SW 1271 (cell line): ENCODE results near the gene HS6ST1.

Source experiments
- DNase-seq, 2 experiments: peaks; one replicate each; lab custom pipeline; 2025; lab: John Stamatoyannopoulos, UW

The HS6ST1 gene

DNA sequence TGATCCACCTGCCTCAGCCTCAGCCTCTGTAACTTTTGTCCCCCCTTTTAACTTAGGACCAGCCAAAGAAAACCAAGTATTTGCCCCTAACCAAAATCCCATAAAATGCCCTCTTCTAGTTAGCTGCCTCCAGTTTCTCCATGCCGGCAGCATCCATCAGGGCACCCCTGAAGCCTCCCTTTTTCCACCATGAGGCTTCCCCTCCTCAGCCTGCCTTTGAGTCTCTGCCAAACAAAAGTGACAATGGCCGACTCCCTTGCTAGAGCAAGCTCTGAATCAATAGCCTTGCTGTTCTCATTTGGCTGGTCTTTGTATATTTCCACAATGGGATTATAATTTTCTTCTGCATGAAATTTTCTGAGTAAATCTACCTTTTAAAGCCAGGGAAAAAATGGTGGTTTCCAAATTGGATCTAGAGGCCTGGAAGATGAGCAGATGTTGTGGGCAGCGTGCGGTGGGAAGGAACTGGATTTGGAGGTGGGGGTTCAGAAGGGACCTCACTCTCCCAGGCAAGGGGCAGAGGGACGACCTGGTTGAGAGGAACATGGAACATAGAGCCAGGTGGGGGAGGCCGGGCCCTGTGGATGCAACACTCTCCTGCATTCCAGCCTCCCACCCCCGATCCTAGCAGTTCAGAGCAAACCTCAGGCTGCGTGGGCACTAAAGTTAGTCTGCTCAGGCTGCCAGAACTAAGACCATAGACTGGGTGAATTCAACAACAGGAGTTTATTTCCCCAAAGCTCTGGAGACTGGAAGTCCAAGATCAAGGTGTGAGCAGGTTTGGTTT, 80.6 kb downstream of the HS6ST1 start:
- DNase-seq, result no peak

DNA sequence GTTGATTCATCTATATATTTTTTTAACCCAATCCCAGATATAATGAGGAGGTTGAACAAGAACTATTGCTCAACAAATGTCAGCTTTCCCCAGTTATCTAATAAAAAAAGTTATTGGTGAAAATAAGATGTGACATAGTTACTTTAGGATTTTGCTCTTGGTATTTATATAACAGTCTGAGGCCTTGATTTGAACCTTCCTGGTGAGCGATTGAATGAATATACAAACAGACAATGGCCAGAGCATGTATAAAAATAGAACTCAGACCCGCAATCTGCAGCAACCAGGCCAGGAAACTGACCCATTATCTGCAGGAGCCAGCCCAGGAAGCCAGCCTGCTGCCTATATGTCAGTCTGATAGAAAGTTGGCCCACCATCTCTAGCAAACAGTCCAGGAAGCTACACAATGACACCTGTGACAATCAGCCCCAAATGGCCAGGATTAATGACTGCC, 81.6 kb downstream of the HS6ST1 start:
- DNase-seq, result no peak

DNA sequence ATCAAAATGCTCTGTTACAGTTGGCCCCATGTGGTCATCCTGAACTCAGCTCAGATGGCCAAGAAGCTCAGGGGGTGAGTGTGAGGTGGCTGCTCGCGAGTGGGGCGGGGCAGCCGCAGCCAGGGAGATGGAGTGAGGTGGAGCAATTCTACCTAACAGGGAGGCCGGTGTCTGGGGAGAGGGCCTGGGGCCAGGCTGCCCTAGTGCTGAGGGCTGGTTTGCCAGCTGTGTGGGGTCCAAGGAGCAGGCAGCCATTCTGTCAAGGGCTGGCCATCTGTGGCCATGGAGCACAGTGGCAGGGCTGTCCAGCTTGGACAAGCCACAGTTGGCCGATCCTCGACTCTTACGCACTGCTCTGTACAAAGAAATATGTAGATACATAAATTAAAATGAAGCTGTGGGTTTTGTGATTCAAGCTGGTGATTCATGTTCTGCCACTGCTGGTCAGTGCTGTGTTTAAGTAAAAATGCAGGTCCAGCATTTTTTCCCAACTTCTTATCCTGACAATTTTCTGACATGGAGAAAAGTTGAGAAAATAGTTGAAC, 82.1 kb downstream of the HS6ST1 start:
- DNase-seq, result no peak

DNA sequence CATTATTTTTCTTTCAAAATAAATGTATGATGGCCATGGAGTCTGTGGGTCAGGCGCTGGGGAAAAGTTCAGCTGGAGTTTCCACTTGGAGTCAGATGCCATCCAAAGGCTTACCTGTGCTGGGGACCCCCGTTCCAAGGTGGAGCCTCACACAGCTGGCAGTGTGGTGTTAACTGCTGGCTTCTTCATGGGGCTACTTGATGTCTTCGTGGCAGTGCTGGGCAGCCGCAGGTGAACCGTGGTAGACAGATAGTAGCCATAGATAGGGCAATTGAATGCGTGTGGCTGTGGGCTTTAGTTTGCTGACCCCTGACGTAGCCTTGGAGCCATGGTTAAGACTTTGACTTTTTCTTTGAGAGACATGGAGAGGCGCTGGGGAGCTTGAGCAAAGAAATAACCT, 83.1 kb downstream of the HS6ST1 start:
- no peak for DNase-seq

DNA sequence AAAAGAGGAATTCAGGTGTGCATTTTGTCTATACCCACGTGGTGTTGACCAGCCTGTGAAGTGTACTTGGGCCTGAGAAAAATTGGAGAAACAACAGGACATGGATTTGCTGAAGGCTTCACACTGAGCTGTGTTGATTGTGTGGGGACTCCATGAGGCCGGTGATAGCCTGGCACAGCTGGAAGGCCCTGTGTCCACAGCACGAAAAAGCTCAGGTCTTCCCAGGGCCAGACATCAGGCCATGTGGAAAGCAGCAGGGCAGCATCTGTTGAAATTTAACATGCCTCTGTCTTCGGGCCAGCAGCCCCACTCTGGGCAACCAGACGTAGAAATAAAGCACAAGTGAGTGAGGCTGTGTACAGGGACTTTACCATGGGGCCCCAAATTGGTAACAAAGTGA, 84.1 kb downstream of the HS6ST1 start:
- no peak for DNase-seq

DNA sequence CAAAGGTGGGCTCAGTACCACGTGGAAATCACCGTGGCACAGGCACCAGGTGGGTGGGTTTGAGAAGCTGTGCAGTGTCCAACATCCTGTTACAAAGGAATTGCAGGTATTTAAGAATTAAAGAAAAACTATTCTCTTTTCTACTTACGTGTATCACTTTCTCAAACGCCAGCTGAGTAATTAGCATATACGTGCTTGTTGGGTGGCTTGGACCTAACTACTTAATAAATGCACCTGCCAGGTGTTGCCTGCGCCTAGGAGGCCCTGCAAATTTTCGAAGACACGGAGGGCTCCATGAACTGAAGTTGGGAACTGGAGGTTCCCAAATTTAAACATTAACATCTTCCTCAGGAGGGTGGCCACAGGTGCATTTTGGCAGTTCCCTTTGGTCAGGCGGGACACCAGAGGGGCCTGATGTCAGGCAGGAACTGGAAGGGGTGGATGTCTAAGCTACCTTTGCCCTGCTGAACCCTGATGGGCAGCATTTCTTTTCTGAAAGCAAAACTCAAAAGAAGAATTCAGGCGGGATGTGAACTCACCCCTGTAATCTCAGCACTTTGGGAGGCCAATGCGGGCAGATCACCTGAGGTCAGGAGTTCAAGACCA, 84.8 kb downstream of the HS6ST1 start:
- no peak for DNase-seq

DNA sequence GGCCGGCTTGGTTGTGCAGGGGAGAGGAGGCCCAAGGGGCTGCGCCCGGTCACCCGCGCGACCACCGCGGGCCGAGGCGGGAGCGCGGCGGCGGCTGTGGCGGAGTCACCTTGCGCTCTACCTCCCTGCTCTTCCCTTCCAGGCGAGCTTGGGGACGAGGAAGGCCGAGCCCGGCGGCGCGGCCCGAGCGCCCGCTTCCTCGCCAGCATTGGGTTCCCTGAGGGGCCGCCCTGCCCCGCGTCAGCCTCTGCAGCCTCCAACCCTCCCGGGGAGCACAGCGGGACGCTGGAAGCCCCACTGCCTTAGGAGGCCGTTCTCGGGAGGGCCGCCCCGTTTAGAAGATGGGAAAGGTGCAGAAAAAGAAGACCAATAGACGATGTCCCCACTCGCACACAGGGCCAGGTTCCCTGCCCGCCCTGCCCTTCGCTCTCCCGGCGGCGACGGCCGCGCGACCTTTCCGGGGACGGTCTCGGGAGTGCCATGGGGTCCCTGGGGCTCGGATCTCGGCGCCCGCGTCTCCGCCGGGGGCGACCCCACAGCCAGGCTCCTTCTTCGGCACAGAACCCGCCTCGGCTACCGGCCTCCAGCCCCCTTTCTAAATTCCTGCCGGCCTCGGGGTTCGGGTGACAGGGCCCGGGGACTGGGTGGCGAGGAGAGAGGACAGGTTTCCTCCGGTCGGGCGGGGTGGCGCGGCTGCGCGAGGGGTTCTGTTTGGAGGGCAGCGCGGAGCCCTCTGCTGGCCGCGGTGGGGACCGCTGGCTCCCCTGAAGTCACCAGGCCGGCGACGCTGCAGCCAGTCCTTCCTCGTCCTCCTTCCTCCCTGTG, 85.5 kb downstream of the HS6ST1 start:
- DNase-seq, result peak in 1 of 2 experiments; percentile 65

DNA sequence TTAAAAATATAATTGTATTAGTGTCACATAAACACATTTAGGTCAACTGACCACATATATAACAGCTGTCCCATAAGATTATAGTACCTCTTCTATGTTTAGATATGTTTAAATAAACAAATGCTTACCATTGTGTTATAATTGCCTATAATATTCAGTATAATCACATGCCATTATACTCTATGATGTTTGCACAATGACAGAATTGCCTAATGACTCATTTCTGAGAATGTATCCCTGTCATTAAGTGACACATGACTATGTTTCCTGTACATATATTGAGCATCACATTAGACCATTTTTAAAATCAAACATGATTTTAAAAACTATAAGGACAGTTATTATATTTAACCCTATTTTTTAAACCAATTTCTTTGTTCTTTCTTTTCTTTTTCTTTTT, 89.8 kb downstream of the HS6ST1 start:
- peak in 1 of 2 experiments; percentile 7 for DNase-seq

DNA sequence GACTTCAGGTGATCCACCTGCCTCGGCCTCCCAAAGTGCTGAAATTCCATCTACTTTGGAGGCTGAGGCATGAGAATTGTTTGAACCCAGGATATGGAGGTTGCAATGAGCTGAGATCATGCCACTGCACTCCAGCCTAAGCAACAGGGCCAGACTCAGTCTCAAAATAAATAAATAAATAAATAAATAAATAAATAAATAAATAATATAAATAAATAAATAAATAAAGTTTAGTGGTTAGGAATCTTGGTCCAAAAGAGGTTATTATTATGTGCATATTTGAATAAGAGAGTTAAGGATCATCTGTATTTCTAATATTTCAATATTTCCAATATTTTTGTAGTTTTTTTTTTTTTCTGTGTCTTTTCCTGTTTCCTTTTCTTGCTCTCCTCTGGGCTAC, 90.8 kb downstream of the HS6ST1 start:
- no peak for DNase-seq

DNA sequence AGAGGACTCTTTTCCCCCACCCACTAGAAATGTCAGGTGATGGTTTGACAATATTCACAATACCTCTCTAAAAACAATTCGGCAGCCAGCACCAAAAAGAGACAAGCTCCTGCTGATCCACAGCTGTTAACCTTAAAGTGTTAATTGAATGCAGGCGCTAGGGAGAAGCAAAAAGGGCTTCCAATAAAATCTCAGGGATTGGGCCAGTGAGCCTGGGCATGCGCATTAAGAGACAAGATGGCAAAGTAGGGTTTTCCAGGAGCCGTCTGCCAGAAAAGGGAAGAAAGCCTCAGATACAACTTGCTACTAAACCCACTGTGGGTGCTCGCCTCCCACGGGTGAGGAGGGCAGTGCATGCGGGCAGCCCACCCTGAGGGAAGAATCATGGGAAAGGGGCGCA, 98.8 kb downstream of the HS6ST1 start:
- no peak for DNase-seq

DNA sequence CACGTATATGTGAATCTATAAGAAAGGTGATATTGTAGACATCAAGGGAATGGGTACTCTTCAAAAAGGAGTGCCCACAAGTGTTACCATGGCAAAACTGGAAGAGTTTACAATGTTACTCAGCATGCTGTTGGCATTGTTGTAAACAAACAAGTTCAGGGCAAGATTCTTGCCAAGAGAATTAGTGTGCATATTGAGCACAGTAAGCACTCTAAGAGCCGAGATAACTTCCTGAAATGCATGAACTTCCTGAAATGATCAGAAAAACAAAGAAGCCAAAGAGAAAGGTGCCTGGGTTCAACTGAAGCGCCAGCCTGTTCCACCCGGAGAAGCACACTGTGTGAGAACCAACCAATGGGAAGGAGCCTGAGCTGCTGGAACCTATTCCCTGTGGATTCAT, 101.0 kb downstream of the HS6ST1 start:
- DNase-seq, result no peak

DNA sequence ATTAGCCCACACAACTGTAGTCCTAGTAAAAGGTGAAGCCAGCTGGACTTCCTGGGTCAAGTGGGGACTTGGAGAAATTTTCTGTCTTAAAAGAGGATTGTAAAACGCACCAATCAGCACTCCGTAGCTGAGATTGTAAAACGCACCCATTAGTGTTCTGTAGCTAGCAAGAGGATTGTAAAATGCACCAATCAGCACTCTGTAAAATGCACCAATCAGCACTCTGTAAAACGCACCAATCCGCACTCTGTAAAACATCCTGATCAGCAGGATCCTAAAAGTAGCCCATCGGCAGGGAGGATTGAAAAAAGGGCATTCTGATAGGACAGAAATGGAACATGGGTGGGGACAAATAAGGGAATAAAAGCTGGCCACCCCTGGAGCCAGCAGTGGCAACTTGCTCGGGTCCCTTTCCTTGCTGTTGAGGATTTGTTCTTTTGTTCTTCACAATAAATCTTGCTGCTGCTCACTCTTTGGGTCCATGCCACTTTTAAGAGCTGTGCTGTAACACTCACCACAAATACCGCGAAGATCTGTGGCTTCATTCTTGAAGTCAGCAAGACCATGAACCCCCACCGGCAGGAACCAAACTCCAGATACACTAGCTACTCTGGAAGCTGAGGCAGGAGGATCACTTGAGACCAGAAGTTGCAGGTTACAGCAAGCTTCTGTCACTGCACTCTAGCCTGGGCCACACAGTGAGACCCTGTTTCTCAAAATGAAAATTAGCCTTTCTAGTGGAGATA, 102.6 kb downstream of the HS6ST1 start:
- DNase-seq, result no peak
